CD4-positive, alpha-beta T cell (primary cell): ENCODE data around the gene FUT7. TPM values are rescaled to one million over a fixed set of nuclear protein-coding genes. Genes with fewer than 3 reads are reported as not detected.
"Not testable (repeated sequence)": the region's sequence is repeated elsewhere in the genome, so short reads cannot be mapped to it uniquely, and the experiment has no call there.

Source experiments
- ATAC-seq: fragments of 200-7000 bp; cut with Tn5 transposase; one replicate; pipeline ENCODE4 v1.10.0; 2022; ENCODE audit warnings: mild to moderate bottlenecking; ENCODE audit not compliant: poor library complexity
- CTCF ChIA-PET: fragments of 350-600 bp; sonication (Branson Sonifier 250); formaldehyde crosslinking; loops from one replicate; lab custom pipeline; 2021; ENCODE audit warnings: antibody characterized with exemption, inconsistent platforms; lab: Charles Lee
- POLR2A ChIA-PET: fragments of 350-600 bp; sonication (Branson Sonifier 250); formaldehyde crosslinking; loops from one replicate; lab custom pipeline; 2021; ENCODE audit warnings: antibody characterized with exemption, inconsistent platforms; lab: Charles Lee
- DNase-seq, 14 experiments: peaks; one replicate each; pipeline ENCODE4 v3.0.0-alpha.2; 2013 to 2020; ENCODE audit warnings: mixed read lengths in 2 of 14
- H3K27ac ChIP-seq, 2 donors: one replicate each; pipeline versions ENCODE4 v1.5.1 to v1.7.0; 2013; ENCODE audit warnings: low read length in 2 of 2, low read depth in 1 of 2, mild to moderate bottlenecking in 1 of 2
- H3K27me3 ChIP-seq, 2 experiments: 1 replicate in 1 of 2; 2 replicates in 1 of 2; pipeline versions ENCODE4 v1.6.1 to v1.7.0; 2013; ENCODE audit warnings: low read length in 2 of 2, control low read depth in 1 of 2, mild to moderate bottlenecking in 1 of 2, moderate library complexity in 1 of 2; ENCODE audit not compliant: insufficient read depth in 2 of 2, control insufficient read depth in 1 of 2
- H3K36me3 ChIP-seq: one replicate; pipeline ENCODE4 v1.6.1; 2013; ENCODE audit warnings: low read length, control low read depth; ENCODE audit not compliant: insufficient read depth
- H3K4me1 ChIP-seq: one replicate; pipeline ENCODE4 v1.6.1; 2013; ENCODE audit warnings: low read length, control low read depth; ENCODE audit not compliant: insufficient read depth
- H3K4me3 ChIP-seq: one replicate; pipeline ENCODE4 v1.5.1; 2013; ENCODE audit warnings: mild to moderate bottlenecking, low read length, moderate library complexity
- H3K9me3 ChIP-seq, 2 experiments: 1 replicate in 1 of 2; 2 replicates in 1 of 2; pipeline versions ENCODE4 v1.6.1 to v1.7.0; 2013; ENCODE audit warnings: low read length in 2 of 2, mild to moderate bottlenecking in 2 of 2, control low read depth in 1 of 2, moderate library complexity in 1 of 2; ENCODE audit not compliant: control insufficient read depth in 1 of 2, insufficient read depth in 1 of 2
- H3K27ac Mint-ChIP-seq: one replicate; pipeline ENCODE4 v1.8.0; 2020; ENCODE audit warnings: mixed read lengths
- H3K27me3 Mint-ChIP-seq: one replicate; pipeline ENCODE4 v1.8.0; 2021; ENCODE audit warnings: mixed read lengths
- H3K36me3 Mint-ChIP-seq: one replicate; pipeline ENCODE4 v1.8.0; 2021; ENCODE audit warnings: low read depth, mixed read lengths
- H3K4me1 Mint-ChIP-seq: one replicate; pipeline ENCODE4 v1.8.0; 2021; ENCODE audit warnings: low read depth, mixed read lengths
- H3K4me3 Mint-ChIP-seq: one replicate; pipeline ENCODE4 v1.8.0; 2020; ENCODE audit warnings: mild to moderate bottlenecking, mixed read lengths
- H3K9me3 Mint-ChIP-seq: one replicate; pipeline ENCODE4 v1.8.0; 2020; ENCODE audit warnings: mixed read lengths
- intact Hi-C, 2 experiments: fragments of 100-400 bp; cut with DNase I in 1 of 2; cut with micrococcal nuclease in 1 of 2; formaldehyde crosslinking; loops; one replicate each; pipeline versions ENCODE4 v1.15.1 to v1.9.0; 2023 to 2025; cut with DNase I, micrococcal nuclease
- total RNA-seq, 174 experiments: library from RNA in 2 of 174; stranded (reverse) in 2 of 174; gene quantifications; one replicate each; pipeline ENCODE4 v1.2.3 and lab custom pipeline; 2021 to 2026
- TF ChIP-seq, protein P1 (sequence below): fragments of 200-600 bp; IDR thresholded peaks from one replicate; pipeline ENCODE4 v1.8.0; 2022; ENCODE audit warnings: antibody characterized with exemption, mild to moderate bottlenecking

FUT7 gene
- total RNA-seq, 2 experiments from 2014 or later: 1.7 to 1.8 TPM

DNA sequence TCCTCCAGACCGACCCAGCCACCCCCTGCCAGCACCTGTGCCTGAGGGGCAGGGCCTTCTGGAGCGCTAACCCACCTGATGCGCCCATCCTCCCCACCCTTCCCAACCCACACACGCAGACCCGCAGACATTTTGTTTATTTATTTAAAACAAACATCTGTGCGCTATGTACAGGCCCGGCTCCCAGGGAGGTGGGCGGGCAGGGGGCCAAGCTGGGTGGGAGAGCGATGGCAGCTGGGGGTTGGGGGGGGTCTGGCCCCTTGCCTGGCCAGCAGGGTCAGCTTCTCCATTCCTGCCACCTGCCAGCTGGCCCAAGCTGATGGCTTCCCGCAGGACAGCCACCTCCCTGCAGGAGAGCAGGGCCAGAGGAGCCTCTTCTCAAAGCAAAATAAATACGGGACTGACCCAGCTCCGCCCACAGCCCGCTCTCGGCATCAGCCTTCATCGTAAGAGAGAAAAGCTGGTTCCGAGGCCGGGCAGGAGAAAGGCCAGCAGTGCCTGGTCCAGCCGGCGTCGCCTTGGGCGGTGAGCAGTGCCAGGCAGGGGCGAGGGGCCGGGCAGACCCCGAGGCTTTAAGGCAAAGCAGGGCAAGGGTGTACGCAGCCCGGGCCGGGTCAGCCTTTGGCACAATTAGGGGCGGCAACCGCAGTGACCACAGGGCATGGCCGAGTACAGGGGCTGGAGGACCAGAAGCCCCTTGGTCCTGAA is 24.6 kb downstream of the FUT7 start:
- Mint-ChIP-seq H3K36me3 (peaks cover 5% of the 10 kb centered on the region), H3K9me3 (no peaks in the 10 kb centered on the region), H3K4me1 (no peaks in the 10 kb centered on the region), H3K27me3 (no peaks in the 10 kb centered on the region), H3K4me3 (no peak overlapping the region), H3K27ac (no peak overlapping the region)
- Histone ChIP-seq H3K27me3 (no peaks in the 10 kb centered on the region), H3K27ac (no peak overlapping the region), H3K4me1 (no peaks in the 10 kb centered on the region), H3K4me3 (no peak overlapping the region), H3K9me3 (no peaks in the 10 kb centered on the region), H3K36me3 (peaks cover 19% of the 10 kb centered on the region)
- ATAC-seq (no peak), DNase-seq (no peak)
- intact Hi-C loops: no loop called here
- CTCF ChIA-PET: no interaction called here
- POLR2A ChIA-PET: interaction anchor here (1.1 kb wide), 1 partner anchor 28 kb away, joined by 3 read pairs; no protein-coding TSS in a partner anchor
- TF ChIP-seq, protein P1, sequence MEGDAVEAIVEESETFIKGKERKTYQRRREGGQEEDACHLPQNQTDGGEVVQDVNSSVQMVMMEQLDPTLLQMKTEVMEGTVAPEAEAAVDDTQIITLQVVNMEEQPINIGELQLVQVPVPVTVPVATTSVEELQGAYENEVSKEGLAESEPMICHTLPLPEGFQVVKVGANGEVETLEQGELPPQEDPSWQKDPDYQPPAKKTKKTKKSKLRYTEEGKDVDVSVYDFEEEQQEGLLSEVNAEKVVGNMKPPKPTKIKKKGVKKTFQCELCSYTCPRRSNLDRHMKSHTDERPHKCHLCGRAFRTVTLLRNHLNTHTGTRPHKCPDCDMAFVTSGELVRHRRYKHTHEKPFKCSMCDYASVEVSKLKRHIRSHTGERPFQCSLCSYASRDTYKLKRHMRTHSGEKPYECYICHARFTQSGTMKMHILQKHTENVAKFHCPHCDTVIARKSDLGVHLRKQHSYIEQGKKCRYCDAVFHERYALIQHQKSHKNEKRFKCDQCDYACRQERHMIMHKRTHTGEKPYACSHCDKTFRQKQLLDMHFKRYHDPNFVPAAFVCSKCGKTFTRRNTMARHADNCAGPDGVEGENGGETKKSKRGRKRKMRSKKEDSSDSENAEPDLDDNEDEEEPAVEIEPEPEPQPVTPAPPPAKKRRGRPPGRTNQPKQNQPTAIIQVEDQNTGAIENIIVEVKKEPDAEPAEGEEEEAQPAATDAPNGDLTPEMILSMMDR: no peak

DNA sequence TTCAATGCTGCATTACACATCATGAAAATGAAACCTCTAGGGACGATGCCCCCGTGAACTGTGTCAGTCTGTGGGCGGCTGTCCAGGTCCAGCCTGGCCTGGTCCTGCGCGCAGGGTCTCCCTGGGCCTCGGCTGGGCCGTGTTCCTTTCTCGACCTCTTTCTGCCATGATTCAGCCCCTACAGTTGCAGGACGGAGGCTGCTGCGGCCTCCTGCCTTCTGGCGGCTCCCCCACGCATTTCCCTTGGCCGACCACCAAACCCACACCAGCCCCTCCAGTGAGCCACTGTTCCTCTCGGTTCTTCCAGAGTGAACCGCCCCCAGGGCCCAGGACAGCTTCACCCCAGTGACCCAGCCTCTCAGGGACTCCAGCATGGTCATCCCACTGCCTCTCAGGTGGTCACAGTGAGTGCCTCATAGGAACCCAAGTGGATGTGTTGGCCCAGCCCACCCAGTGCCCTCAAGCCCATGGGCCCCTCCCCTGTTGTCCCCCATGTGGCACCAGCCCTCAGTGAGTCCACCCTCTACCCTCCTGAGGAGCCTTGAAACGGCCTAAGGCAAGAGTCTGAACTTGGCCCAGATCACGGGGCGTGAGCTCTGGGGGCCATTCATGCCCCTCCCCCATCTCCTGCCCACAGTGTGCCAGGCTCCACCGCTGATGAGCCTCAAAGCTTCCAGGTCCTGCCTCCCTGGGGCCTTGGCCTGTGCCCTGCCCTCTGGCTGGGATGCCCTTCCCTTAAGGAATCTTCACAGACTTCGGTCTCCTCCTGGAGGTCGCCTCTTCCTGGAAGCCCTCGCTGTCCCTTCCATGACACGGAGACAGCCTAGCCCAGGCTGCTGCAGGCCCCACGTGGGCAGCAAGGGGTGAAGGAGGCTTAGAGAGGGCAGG is 25.5 kb downstream of the FUT7 start:
- Mint-ChIP-seq H3K4me1 (no peaks in the 10 kb centered on the region), H3K27me3 (no peaks in the 10 kb centered on the region), H3K9me3 (no peaks in the 10 kb centered on the region), H3K4me3 (no peak overlapping the region), H3K27ac (no peak overlapping the region), H3K36me3 (peaks cover 3% of the 10 kb centered on the region)
- ATAC-seq: no peak
- H3K9me3 ChIP-seq: no peaks in the 10 kb centered on the region
- CTCF ChIA-PET: no interaction called here
- H3K4me1 ChIP-seq: no peaks in the 10 kb centered on the region
- POLR2A ChIA-PET: no interaction called here
- H3K27me3 ChIP-seq: no peaks in the 10 kb centered on the region
- TF ChIP-seq, protein P1: no peak
- H3K36me3 ChIP-seq: peaks cover 15% of the 10 kb centered on the region
- intact Hi-C loops: no loop called here
- no peak overlapping the region for H3K27ac ChIP-seq
- H3K4me3 ChIP-seq: no peak overlapping the region
- no peak for DNase-seq

DNA sequence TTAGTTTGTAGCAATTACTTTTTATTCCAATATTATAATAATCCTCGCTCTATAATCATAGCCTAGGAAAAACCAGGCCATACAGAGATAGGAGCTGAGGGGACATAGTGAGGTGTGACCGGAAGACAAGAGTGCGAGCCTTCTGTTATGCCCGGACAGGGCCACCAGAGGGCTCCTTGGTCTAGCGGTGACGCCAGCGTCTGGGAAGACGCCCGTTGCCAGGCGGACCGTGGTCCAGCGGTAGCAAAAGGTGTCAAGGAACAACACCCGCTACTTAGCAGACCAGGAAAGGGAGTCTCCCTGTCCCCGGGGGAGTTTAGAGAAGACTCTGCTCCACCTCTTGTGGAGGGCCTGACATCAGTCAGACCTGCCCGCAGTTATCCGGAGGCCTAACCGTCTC is 27.6 kb downstream of the FUT7 start:
- H3K9me3 Mint-ChIP-seq, H3K4me3 Mint-ChIP-seq, H3K9me3 ChIP-seq, H3K27me3 ChIP-seq, H3K27ac ChIP-seq, H3K36me3 ChIP-seq, H3K27me3 Mint-ChIP-seq, POLR2A ChIA-PET, H3K4me3 ChIP-seq, H3K4me1 Mint-ChIP-seq, ATAC-seq, H3K27ac Mint-ChIP-seq, H3K36me3 Mint-ChIP-seq: not testable (repeated sequence)
- TF ChIP-seq, protein P1: peak; percentile 35
- CTCF ChIA-PET: interaction anchor here (1.2 kb wide), 1 partner anchor 31 kb away, joined by 7 read pairs; no protein-coding TSS in a partner anchor
- peak in 1 of 14 experiments; percentile 24 for DNase-seq
- H3K4me1 ChIP-seq: peaks cover 19% of the 10 kb centered on the region
- intact Hi-C loops: loop anchor here in 1 of 2 experiments (2.0 kb wide), 1 partner anchor 31 kb away; no protein-coding TSS in a partner anchor
